D721Med (cell line): Measurements from ENCODE around the gene RANBP1.

Experiments
- DNase-seq: peaks from one replicate; pipeline ENCODE4 v3.0.0; 2011; ENCODE audit warnings: low spot score; ENCODE audit not compliant: insufficient read length
- FAIRE-seq: peaks from 2 replicates; lab custom pipeline; 2011; peaks lifted over from hg19 to GRCh38; lab: Jason Lieb, UNC
- CTCF ChIP-seq: IDR thresholded peaks from 2 replicates; pipeline ENCODE4 v1.5.1; 2012; ENCODE audit warnings: mild to moderate bottlenecking, control low read depth; ENCODE audit not compliant: insufficient read depth; ENCODE audit errors: missing control alignments

The RANBP1 gene

DNA sequence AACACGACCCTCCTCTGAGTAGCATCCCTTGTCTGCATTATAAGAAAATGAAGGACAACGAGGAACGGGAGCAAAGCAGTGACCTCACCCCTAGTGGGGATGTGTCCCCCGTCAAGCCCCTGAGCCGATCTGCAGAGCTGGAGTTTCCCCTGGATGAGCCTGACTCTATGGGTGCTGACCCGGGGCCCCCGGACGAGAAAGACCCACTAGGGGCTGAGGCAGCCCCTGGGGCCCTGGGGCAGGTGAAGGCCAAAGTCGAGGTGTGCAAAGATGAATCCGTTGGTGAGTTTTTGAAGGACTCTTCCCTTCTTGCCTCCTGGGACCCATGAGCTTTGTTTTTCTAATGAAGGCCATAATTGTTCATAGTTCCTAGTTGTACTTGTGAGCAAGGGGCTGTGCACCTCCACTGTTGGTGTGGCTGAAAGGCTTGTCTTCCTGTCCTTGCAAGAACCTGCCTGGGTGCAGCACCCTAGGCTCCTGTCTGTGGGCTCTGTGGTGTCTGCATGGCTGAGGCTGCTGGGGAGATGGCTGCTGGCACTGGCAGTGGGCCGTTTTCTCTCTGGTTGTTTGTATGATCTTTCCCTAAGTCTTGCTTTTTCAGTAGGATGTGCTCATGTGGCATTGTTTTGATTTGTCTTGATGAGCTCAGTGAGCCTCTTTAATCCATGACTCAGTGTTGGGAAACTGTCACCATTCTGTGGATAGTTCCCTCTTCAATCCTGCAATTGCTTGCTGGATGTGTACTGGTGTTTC is 25.8 kb upstream of the RANBP1 start:
- no peak for TF ChIP-seq CTCF
- no peak for DNase-seq
- no peak for FAIRE-seq

GRCh38 chr22:20090730-20091240 is 25.1 kb upstream of the RANBP1 start:
- FAIRE-seq (no peak), DNase-seq (no peak)
- TF ChIP-seq CTCF: no peak

- FAIRE-seq (no peak), DNase-seq (no peak)
Observed at GRCh38 chr22:20091690-20092476, 24.0 kb upstream of the RANBP1 start.

GRCh38 chr22:20092477-20092854 is 23.4 kb upstream of the RANBP1 start:
- FAIRE-seq: no peak
- DNase-seq: no peak
- TF ChIP-seq CTCF: no peak

More at GRCh38 chr22:20091690-20092476, 24.0 kb upstream of the RANBP1 start:
- TF ChIP-seq CTCF: no peak

DNA sequence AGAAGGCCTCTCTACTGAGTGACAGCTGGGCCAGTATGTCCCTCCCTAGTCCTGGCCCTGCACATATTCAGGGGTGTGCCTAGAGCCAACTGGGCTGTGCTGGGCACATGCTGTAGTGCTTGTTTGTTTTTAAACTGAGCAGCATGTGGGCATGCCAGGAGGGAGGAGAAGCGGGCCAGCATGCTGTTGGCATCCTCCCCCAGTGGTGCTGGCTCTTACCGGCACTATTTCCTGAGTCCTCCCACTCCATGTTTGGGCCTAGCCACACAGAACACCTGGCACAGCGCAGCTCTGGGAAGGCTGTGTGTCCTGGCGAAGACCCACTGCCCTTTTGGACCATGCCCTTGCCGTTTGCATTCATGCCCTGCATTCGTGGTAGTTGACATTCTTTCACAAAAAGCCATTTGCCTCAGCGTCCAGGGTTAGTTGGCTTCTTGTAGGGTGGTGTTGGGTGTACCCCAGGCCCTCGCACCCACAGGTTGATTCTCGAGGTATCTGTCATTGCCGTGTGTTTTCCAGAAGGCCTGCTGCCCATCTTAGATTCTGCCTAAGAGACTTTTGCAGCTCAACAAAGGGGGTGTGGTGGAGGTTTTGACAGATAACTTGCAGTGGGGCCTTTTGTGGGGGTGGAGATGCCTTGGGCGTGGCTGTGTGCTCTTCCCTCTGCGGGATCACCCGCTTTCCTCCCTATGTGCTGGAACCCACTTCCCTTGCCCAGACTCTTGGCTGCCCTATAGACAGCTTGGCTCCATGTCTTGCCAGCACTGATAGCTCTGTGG is 22.3 kb upstream of the RANBP1 start:
- DNase-seq (no peak), FAIRE-seq (no peak)
- TF ChIP-seq CTCF: no peak

DNA sequence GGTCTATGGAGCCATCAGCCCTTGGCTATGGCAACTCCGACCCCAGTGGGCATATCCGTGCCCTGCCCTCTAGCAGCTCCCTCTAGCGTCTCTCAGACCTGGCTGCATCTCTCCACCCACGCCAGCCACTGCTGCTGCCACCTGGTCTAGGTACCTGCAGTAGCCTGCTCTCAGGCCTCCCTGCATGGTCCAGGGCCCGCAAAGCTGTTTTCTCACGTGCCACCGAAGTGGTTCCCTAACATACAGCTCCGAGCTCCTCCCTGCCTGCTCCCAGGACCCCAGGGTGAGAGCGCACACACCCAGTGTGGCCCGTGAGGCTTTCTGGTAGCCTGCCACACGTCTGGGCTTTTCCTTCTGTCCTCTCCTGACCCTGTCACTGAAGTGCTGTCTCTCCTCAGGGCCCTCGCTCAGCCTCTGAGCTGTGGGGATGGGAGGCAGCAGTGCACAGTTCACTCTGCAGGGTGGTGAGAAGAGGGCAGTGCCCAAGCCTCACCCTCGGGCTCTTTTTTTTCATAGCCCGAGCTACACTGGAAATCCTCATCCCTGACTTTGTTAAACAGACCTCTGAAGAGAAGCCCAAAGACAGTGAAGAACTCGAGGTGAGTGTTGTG is 21.6 kb upstream of the RANBP1 start:
- no peak for FAIRE-seq
- DNase-seq: no peak
- no peak for TF ChIP-seq CTCF
